Right atrium auricular region (tissue), 2 donors: ENCODE measurements around the gene RASSF1. TPM values are rescaled to one million over a fixed set of nuclear protein-coding genes. Genes with fewer than 3 reads are reported as not detected.
A peak's percentile ranks its signal among the peaks of the same experiment; 100 is the strongest.

ENCODE experiments used
- DNase-seq: peaks from one replicate; pipeline ENCODE4 v3.0.0-alpha.2; 2019; ENCODE audit warnings: low spot score
- H3K27ac ChIP-seq, 2 donors: fragments of 200-600 bp; sonication (generic); 1 replicate in 1 of 2; 2 replicates in 1 of 2; pipeline ENCODE4 v1.5.1; 2016 to 2019
- H3K27me3 ChIP-seq, 2 donors: fragments of 200-600 bp; sonication (generic); one replicate each; pipeline versions ENCODE4 v1.5.1 to v1.6.0; 2017 to 2019
- H3K36me3 ChIP-seq: fragments of 200-600 bp; sonication (generic); one replicate; pipeline ENCODE4 v1.5.1; 2016
- H3K4me1 ChIP-seq, 2 donors: fragments of 200-600 bp; sonication (generic); one replicate each; pipeline versions ENCODE4 v1.5.1 to v1.6.0; 2017 to 2019
- H3K4me3 ChIP-seq, 2 donors: fragments of 200-600 bp; sonication (generic); 1 replicate in 1 of 2; 2 replicates in 1 of 2; pipeline ENCODE4 v1.5.1; 2017 to 2019; ENCODE audit warnings: mild to moderate bottlenecking in 1 of 2, moderate library complexity in 1 of 2
- H3K9me3 ChIP-seq, 2 donors: fragments of 200-600 bp; sonication (generic); one replicate each; pipeline ENCODE4 v1.5.1; 2019
- total RNA-seq, 2 donors: library from RNA; depleted of rRNA; stranded (reverse); fragments of >200 nt; gene quantifications; one replicate each; pipeline ENCODE4 v1.1.0, GENCODE V29; 2016
- TF ChIP-seq, protein P1 (sequence below), 2 donors: fragments of 200-600 bp; sonication (generic); IDR thresholded peaks; one replicate each; pipeline ENCODE4 v1.5.1; 2019; ENCODE audit warnings: antibody characterized with exemption in 2 of 2

Gene RASSF1
- total RNA-seq, 2 donors from 2014 or later, result 18.6 to 25.9 TPM

DNA sequence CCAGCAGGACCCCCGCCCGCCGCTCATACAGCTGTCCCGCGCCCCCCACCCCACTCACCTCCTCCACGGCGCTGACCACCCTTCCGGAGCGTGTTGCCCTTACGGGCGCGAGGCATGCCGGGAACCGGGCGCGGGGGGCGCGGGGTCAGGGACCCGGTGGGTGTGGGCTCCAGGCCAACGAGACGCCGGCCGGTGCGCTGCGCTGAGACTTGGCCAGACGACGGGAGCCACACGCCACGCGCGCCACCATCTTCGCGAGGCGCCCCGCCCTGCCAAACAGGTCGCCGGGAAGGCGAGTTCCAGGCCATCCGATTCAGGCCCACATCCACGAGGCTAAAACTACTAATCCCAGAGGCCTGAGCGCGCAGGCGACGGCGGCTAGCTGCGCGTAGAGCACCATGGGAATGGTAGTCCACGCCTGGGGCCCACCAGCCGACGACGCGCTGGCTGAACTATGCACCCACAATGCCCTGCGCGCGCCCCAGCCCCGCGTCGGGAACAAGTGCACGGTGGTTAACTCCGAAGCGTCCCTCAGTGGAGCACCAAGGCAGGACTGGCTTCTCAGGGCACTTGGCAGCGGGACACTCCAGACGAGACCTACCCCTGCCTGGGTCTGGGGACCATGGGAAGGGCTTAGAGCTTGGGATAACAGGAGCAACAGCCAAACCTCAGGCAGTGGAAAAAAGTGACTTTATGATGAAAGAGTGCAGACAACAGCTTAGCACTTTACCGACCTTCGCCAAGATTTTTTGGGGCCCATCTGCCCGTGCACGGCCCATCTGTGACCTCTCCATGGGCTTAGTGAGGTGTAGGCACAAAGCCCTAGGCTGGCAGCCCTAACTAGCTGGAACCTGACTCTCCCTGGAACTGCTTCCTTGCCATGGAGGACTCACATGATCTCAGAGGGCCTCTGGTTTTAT lies 48.2 kb downstream of the RASSF1 start, which contains the start of gene IFRD2:
IFRD2 (minus strand) TSS at position 271 of the 920 bp plus-strand sequence; CDS start at position 116, 155 bp downstream.
- peak within 1 kb of the TSS; percentile 91 to 96 for H3K27ac ChIP-seq
- peaks cover 32% of the 10 kb centered on the region for H3K36me3 ChIP-seq
- no peaks in the 10 kb centered on the region for H3K9me3 ChIP-seq
- peak within 1 kb of the TSS; percentile 88 to 99 for H3K4me3 ChIP-seq
- peak; percentile 98 for DNase-seq
- no peaks in the 10 kb centered on the region for H3K27me3 ChIP-seq
- peaks cover 0 to 36% of the 10 kb centered on the region in 2 donors for H3K4me1 ChIP-seq
- TF ChIP-seq, protein P1, sequence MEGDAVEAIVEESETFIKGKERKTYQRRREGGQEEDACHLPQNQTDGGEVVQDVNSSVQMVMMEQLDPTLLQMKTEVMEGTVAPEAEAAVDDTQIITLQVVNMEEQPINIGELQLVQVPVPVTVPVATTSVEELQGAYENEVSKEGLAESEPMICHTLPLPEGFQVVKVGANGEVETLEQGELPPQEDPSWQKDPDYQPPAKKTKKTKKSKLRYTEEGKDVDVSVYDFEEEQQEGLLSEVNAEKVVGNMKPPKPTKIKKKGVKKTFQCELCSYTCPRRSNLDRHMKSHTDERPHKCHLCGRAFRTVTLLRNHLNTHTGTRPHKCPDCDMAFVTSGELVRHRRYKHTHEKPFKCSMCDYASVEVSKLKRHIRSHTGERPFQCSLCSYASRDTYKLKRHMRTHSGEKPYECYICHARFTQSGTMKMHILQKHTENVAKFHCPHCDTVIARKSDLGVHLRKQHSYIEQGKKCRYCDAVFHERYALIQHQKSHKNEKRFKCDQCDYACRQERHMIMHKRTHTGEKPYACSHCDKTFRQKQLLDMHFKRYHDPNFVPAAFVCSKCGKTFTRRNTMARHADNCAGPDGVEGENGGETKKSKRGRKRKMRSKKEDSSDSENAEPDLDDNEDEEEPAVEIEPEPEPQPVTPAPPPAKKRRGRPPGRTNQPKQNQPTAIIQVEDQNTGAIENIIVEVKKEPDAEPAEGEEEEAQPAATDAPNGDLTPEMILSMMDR (IDR thresholded peaks at IDR 0.05), result peak in 1 of 2 donors; percentile 16

DNA sequence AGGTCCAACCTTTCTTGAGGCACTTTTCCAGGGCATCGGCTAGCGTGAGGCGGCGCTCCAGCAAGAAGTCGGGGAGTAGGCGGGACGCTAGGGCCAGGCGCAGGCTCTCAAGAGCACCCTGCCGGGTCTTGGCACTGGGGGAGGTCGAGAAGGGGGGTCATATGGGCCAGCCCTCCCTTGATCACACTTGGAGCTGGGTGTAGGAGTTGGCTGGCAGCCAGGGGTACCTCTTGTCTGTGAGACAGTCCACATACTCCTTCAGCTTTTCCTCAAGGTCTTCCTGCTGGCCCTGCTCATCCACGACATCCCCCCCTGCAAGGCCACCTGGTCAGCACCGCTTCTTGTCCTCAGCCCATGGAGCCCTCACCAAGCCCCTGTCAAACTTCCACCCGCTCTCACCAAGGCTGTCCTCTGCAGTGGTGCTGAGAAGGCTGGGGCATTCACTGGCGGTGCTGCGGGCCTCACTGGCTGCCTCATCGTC lies 50.4 kb downstream of the RASSF1 start:
- Histone ChIP-seq H3K9me3 (no peaks in the 10 kb centered on the region), H3K36me3 (peaks cover 38% of the 10 kb centered on the region), H3K27ac (no peak overlapping the region), H3K4me1 (peaks cover 0 to 58% of the 10 kb centered on the region in 2 donors), H3K4me3 (no peak overlapping the region), H3K27me3 (no peaks in the 10 kb centered on the region)
- TF ChIP-seq, protein P1 (IDR thresholded peaks at IDR 0.05), result no peak
- no peak for DNase-seq

DNA sequence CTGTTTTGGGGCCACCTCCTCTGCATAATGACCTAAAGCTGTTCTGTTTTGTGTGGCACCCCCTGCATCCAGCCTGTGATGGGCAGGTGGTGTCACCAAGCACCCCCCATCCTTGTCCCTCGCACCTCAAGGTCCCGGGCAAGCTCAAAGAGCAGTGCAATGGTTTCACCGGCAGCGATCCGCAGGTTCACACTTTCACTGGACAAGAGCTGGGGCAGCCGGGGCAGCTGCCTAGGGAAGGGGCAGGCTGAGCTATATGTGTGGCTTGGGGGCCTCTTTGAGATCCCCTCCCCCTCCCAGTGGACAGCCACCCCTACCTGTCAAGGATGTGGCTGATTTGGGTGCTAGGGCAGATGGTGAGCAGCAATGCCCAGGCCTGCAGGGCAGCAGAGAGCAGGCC lies 51.5 kb downstream of the RASSF1 start:
- peaks cover 38% of the 10 kb centered on the region for H3K36me3 ChIP-seq
- TF ChIP-seq, protein P1 (IDR thresholded peaks at IDR 0.05), result no peak
- no peak overlapping the region for H3K27ac ChIP-seq
- DNase-seq, result no peak
- no peaks in the 10 kb centered on the region for H3K27me3 ChIP-seq
- H3K4me1 ChIP-seq, result peaks cover 0 to 58% of the 10 kb centered on the region in 2 donors
- H3K4me3 ChIP-seq, result no peak overlapping the region
- H3K9me3 ChIP-seq, result no peaks in the 10 kb centered on the region

DNA sequence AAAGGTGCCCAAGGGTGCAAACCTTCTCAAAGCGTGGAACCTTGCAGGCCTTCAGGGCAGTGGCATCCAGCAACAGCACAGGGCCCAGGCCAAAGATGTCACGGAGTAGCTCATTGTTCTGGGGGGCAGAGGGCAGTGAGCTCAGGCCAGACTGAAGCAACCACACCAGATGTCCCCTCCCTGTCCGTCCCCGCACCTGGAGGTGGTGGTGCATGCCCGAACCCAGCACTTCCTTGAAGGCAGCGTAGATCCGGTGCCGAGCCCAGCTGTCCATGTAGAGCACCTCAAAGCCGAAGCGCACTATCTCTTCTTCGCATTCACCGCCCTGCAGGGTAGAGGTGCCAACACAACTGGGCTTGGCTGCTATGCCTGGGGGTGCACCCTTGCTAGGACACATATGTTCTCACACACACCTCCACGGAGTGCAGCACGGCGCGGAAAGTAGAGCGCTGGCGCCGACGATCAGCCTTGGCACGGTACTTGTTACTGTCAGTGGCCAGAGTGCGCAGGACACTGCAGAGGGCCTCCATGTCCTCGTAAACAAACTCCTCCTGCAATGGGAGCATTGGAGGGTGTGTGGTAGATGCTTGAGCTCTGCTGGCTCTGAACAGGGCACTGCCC lies 52.1 kb downstream of the RASSF1 start:
- Histone ChIP-seq H3K27me3 (no peaks in the 10 kb centered on the region), H3K9me3 (no peaks in the 10 kb centered on the region), H3K36me3 (peaks cover 38% of the 10 kb centered on the region), H3K4me1 (peaks cover 0 to 57% of the 10 kb centered on the region in 2 donors), H3K27ac (no peak overlapping the region), H3K4me3 (no peak overlapping the region)
- TF ChIP-seq, protein P1 (IDR thresholded peaks at IDR 0.05), result no peak
- DNase-seq, result no peak

DNA sequence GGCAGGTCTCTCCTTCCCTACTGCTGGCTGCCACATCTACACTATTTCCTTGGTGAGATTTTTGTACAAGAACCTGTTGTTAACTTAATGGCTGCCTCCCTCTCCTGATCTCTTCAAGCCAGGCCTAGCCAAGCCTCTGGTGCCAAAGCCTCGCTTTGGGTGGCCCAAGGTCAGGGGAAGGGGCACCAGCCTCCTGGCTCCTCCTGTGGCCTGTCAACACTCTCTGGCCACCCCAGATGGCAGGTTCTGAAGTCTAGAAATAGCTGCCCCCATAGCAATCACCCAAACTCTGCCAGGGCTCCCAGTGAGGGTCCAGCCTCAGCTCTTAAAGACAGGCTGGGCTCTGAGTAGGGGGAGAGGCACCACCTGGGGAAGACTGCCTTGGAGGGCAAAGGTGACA lies 53.4 kb downstream of the RASSF1 start:
- TF ChIP-seq, protein P1 (IDR thresholded peaks at IDR 0.05), result no peak
- DNase-seq, result no peak
- Histone ChIP-seq H3K27me3 (no peaks in the 10 kb centered on the region), H3K9me3 (no peaks in the 10 kb centered on the region), H3K4me3 (no peak overlapping the region), H3K4me1 (peaks cover 0 to 47% of the 10 kb centered on the region in 2 donors), H3K27ac (peak overlapping the region; percentile 55 to 67), H3K36me3 (peaks cover 38% of the 10 kb centered on the region)
